HCT116 (cell line): Measurements from ENCODE around the gene FURIN. TPM values are rescaled to one million over a fixed set of nuclear protein-coding genes. Genes with fewer than 3 reads are reported as not detected.

ENCODE experiments used
- ATAC-seq: fragments of 200-7000 bp; cut with Tn5 transposase; 2 replicates; pipeline ENCODE4 v1.9.1; 2020; ENCODE audit warnings: mild to moderate bottlenecking, moderate library complexity
- BruUV-seq: library from RNA; stranded (reverse); fragments of 400-500 nt; replicated peaks from 2 replicates; lab custom pipeline; 2021; lab: Mats Ljungman, UMichigan
- CTCF ChIA-PET: fragments of 300-600 bp; sonication (Branson Sonifier 250); formaldehyde crosslinking; loops from one replicate; lab custom pipeline; 2021; ENCODE audit warnings: antibody characterized with exemption; lab: Charles Lee
- POLR2A ChIA-PET: fragments of 300-600, 350-600 bp; sonication (Branson Sonifier 250); formaldehyde crosslinking; loops from one replicate; lab custom pipeline; 2021; ENCODE audit warnings: antibody characterized with exemption; lab: Charles Lee
- RAD21 ChIA-PET, 2 experiments: fragments of 300-600 bp; sonication (Branson Sonifier 250); formaldehyde crosslinking; loops; one replicate each; lab custom pipeline; 2023; ENCODE audit warnings: low total read pairs in 2 of 2; ENCODE audit not compliant: uncharacterized antibody in 2 of 2, unreplicated experiment in 2 of 2, low non-redundant PET in 1 of 2; lab: Charles Lee
- DNase-seq: peaks from one replicate; pipeline ENCODE4 v3.0.0-alpha.2; 2010; ENCODE audit warnings: low read depth, low spot score
- H2AFZ ChIP-seq: fragments of 200-600 bp; shearing (Covaris generic), sonication (generic); 2 replicates; pipeline ENCODE4 v1.6.1; 2017; ENCODE audit warnings: low read depth, mixed run types, mixed read lengths, antibody characterized with exemption, low read length; ENCODE audit not compliant: poor library complexity, severe bottlenecking
- H3K27ac ChIP-seq: 2 replicates; pipeline ENCODE4 v1.5.1; 2012; ENCODE audit warnings: low read depth, low read length
- H3K27me3 ChIP-seq: fragments of 200-600 bp; sonication (generic); 2 replicates; pipeline ENCODE4 v1.6.1; 2016; ENCODE audit warnings: mixed run types, low read length, mixed read lengths; ENCODE audit not compliant: insufficient read depth
- H3K36me3 ChIP-seq, 2 experiments: fragments of 200-500 bp in 1 of 2; fragments of 200-600 bp in 1 of 2; sonication (Bioruptor generic) in 1 of 2; sonication (generic) in 1 of 2; 2 replicates each; pipeline versions ENCODE4 v1.5.1 to v1.6.1; 2014 to 2016; ENCODE audit warnings: low read length in 2 of 2, inconsistent platforms in 1 of 2, mixed read lengths in 1 of 2, mixed run types in 1 of 2; ENCODE audit not compliant: insufficient read depth in 2 of 2, control insufficient read depth in 1 of 2
- H3K4me1 ChIP-seq, 2 experiments: fragments of 200-600 bp in 1 of 2; sonication (generic) in 1 of 2; 2 replicates each; pipeline versions ENCODE4 v1.5.1 to v1.6.1; 2012 to 2017; ENCODE audit warnings: low read length in 2 of 2, inconsistent platforms in 1 of 2, mild to moderate bottlenecking in 1 of 2, mixed read lengths in 1 of 2, mixed run types in 1 of 2, moderate library complexity in 1 of 2; ENCODE audit not compliant: insufficient read depth in 2 of 2, control insufficient read depth in 1 of 2
- H3K4me2 ChIP-seq: fragments of 200-600 bp; sonication (generic); 2 replicates; pipeline ENCODE4 v1.6.1; 2017; ENCODE audit warnings: mixed run types, low read length, mixed read lengths
- H3K4me3 ChIP-seq, 2 experiments: fragments of 200-600 bp in 1 of 2; sonication (generic) in 1 of 2; replicated peaks in 1 of 2; 2 replicates each; pipeline ENCODE4 v1.5.1; 2011 to 2016; ENCODE audit warnings: low read length in 2 of 2, control low read depth in 1 of 2, low read depth in 1 of 2, mild to moderate bottlenecking in 1 of 2, mixed read lengths in 1 of 2, mixed run types in 1 of 2
- H3K79me2 ChIP-seq: fragments of 200-600 bp; sonication (generic); 2 replicates; pipeline ENCODE4 v1.6.1; 2017; ENCODE audit warnings: mild to moderate bottlenecking, mixed run types, low read length, moderate library complexity, mixed read lengths; ENCODE audit not compliant: insufficient read depth
- H3K9ac ChIP-seq: fragments of 200-600 bp; sonication (generic); 2 replicates; pipeline ENCODE4 v1.6.1; 2016; ENCODE audit warnings: low read length, mixed read lengths
- H3K9me2 ChIP-seq: fragments of 200-600 bp; sonication (generic), shearing (Covaris generic); 2 replicates; pipeline ENCODE4 v1.6.1; 2017; ENCODE audit warnings: mixed run types, mild to moderate bottlenecking, moderate library complexity; ENCODE audit not compliant: insufficient read depth
- H3K9me3 ChIP-seq, 2 experiments: fragments of 200-500 bp in 1 of 2; fragments of 200-600 bp in 1 of 2; sonication (Bioruptor generic) in 1 of 2; sonication (generic) in 1 of 2; 2 replicates each; pipeline ENCODE4 v1.6.1; 2014 to 2017; ENCODE audit warnings: low read length in 2 of 2, mixed read lengths in 2 of 2, inconsistent platforms in 1 of 2, low read depth in 1 of 2, mild to moderate bottlenecking in 1 of 2, mixed run types in 1 of 2, moderate library complexity in 1 of 2; ENCODE audit not compliant: control insufficient read depth in 1 of 2, insufficient read depth in 1 of 2
- H4K20me1 ChIP-seq: fragments of 200-600 bp; sonication (generic), shearing (Covaris generic); 2 replicates; pipeline ENCODE4 v1.6.1; 2017; ENCODE audit warnings: mixed run types, mild to moderate bottlenecking, moderate library complexity; ENCODE audit not compliant: insufficient read depth
- CBX3 ChIP-seq: IDR thresholded peaks from 2 replicates; pipeline ENCODE4 v1.6.1; 2012; ENCODE audit warnings: low read depth
- CEBPB ChIP-seq: IDR thresholded peaks from 2 replicates; pipeline ENCODE4 v1.6.1; 2012; ENCODE audit warnings: low read depth
- EGR1 ChIP-seq: IDR thresholded peaks from 2 replicates; pipeline ENCODE4 v1.6.1; 2012; ENCODE audit warnings: low read depth
- EZH2 ChIP-seq: fragments of 200-600 bp; sonication (generic); IDR thresholded peaks from 2 replicates; pipeline ENCODE4 v1.6.1; 2017; ENCODE audit warnings: antibody characterized with exemption, mixed run types
- EZH2phosphoT487 ChIP-seq: fragments of 200-600 bp; IDR thresholded peaks from 2 replicates; pipeline ENCODE4 v1.6.1; 2018; ENCODE audit warnings: antibody characterized with exemption, borderline replicate concordance
- FOSL1 ChIP-seq: IDR thresholded peaks from 2 replicates; pipeline ENCODE4 v1.6.1; 2012; ENCODE audit warnings: low read depth
- JUND ChIP-seq: IDR thresholded peaks from 2 replicates; pipeline ENCODE4 v1.6.1; 2012
- POLR2A ChIP-seq: IDR thresholded peaks from 2 replicates; pipeline ENCODE4 v1.7.0; 2011; ENCODE audit warnings: borderline replicate concordance; ENCODE audit not compliant: insufficient read depth, insufficient read length; ENCODE audit errors: extremely low read depth
- POLR2AphosphoS5 ChIP-seq: IDR thresholded peaks from 2 replicates; pipeline ENCODE4 v1.6.1; 2011; ENCODE audit warnings: mild to moderate bottlenecking, low read depth, low read length, moderate library complexity
- SIN3A ChIP-seq: IDR thresholded peaks from 2 replicates; pipeline ENCODE4 v1.6.1; 2012; ENCODE audit warnings: low read depth
- SP1 ChIP-seq: IDR thresholded peaks from 2 replicates; pipeline ENCODE4 v1.6.1; 2012; ENCODE audit warnings: low read depth
- SRF ChIP-seq: IDR thresholded peaks from 2 replicates; pipeline ENCODE4 v1.6.1; 2012; ENCODE audit warnings: low read depth
- TCF7L2 ChIP-seq: IDR thresholded peaks from 2 replicates; pipeline ENCODE4 v1.7.0; 2011; ENCODE audit warnings: borderline replicate concordance, inconsistent platforms; ENCODE audit not compliant: insufficient read depth, insufficient read length; ENCODE audit errors: extremely low read depth
- YY1 ChIP-seq: IDR thresholded peaks from 2 replicates; pipeline ENCODE4 v1.6.1; 2011; ENCODE audit warnings: low read length, low read depth, moderate library complexity, mild to moderate bottlenecking; ENCODE audit not compliant: insufficient replicate concordance; ENCODE audit errors: extremely low read depth
- ZFX ChIP-seq: fragments of 450-650 bp; IDR thresholded peaks from 2 replicates; pipeline ENCODE4 v1.6.1; 2017
- ZNF274 ChIP-seq: fragments of 200-500 bp; sonication (Bioruptor generic); IDR thresholded peaks from 2 replicates; pipeline ENCODE4 v1.6.1; 2014; ENCODE audit warnings: mild to moderate bottlenecking, low read depth, low read length, inconsistent platforms
- intact Hi-C: fragments of 100-400 bp; cut with micrococcal nuclease; formaldehyde crosslinking; loops from 2 replicates; pipeline ENCODE4 v1.10.0; 2022
- total RNA-seq: library from RNA; stranded (reverse); gene quantifications from one replicate; pipeline ENCODE4 v1.2.1, GENCODE V29; 2021; ENCODE audit not compliant: unreplicated experiment
- TF ChIP-seq, protein P1 (sequence below): IDR thresholded peaks from 2 replicates; pipeline ENCODE4 v1.6.1; 2012; ENCODE audit warnings: low read depth

The FURIN gene
- total RNA-seq, 1 experiment from 2014 or later: 42.0 TPM

DNA sequence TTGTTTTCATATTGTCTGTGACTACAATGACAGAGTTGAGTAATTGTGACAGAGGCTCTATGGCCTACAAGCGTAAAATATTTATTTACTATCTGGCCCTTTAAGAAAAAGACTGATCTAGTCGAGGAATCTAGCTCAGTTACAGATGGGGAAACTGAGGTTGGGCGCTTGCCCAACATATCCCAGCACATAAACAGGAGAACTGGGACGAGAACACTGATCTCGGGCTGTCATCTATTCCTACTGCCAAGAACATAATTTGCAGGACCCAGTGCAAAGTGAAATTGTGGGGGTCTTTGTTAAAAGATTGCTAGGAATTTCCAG lies 17.9 kb downstream of the FURIN start:
- DNase-seq (no peak), ATAC-seq (no peak)
- H4K20me1 ChIP-seq: no peaks in the 10 kb centered on the region
- intact Hi-C loops: loop anchor here (1.0 to 5.0 kb wide), 4 partner anchors 238 to 593 kb away; no protein-coding TSS in a partner anchor
- H3K4me1 ChIP-seq: peaks cover 0 to 3% of the 10 kb centered on the region in 2 experiments; a peak in 1 of 4 replicates
- no peak overlapping the region for H3K4me2 ChIP-seq
- TF ChIP-seq EZH2phosphoT487 (no peak), POLR2A (no peak), FOSL1 (no peak), EZH2 (no peak), SIN3A (no peak), CBX3 (no peak), SP1 (no peak), YY1 (no peak), JUND (no peak), TCF7L2 (no peak), ZFX (no peak), POLR2AphosphoS5 (no peak), EGR1 (no peak), CEBPB (no peak), ZNF274 (no peak), SRF (no peak)
- TF ChIP-seq, protein P1, sequence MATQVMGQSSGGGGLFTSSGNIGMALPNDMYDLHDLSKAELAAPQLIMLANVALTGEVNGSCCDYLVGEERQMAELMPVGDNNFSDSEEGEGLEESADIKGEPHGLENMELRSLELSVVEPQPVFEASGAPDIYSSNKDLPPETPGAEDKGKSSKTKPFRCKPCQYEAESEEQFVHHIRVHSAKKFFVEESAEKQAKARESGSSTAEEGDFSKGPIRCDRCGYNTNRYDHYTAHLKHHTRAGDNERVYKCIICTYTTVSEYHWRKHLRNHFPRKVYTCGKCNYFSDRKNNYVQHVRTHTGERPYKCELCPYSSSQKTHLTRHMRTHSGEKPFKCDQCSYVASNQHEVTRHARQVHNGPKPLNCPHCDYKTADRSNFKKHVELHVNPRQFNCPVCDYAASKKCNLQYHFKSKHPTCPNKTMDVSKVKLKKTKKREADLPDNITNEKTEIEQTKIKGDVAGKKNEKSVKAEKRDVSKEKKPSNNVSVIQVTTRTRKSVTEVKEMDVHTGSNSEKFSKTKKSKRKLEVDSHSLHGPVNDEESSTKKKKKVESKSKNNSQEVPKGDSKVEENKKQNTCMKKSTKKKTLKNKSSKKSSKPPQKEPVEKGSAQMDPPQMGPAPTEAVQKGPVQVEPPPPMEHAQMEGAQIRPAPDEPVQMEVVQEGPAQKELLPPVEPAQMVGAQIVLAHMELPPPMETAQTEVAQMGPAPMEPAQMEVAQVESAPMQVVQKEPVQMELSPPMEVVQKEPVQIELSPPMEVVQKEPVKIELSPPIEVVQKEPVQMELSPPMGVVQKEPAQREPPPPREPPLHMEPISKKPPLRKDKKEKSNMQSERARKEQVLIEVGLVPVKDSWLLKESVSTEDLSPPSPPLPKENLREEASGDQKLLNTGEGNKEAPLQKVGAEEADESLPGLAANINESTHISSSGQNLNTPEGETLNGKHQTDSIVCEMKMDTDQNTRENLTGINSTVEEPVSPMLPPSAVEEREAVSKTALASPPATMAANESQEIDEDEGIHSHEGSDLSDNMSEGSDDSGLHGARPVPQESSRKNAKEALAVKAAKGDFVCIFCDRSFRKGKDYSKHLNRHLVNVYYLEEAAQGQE: no peak
- H3K4me3 ChIP-seq: no peak overlapping the region
- H3K27ac ChIP-seq: no peak overlapping the region
- H3K79me2 ChIP-seq: no peaks in the 10 kb centered on the region
- no TSS peak for BruUV-seq
- no peaks in the 10 kb centered on the region for H3K36me3 ChIP-seq
- no peaks in the 10 kb centered on the region for H3K9me2 ChIP-seq
- POLR2A ChIA-PET: interaction anchor here (0.8 kb wide), 1 partner anchor 46 kb away, joined by 4 read pairs; the partner anchor contains the start of gene HDDC3
- RAD21 ChIA-PET: interaction anchor here (0.6 to 2.2 kb wide), 4 partner anchors 238 to 566 kb away, joined by 3 to 8 read pairs (median 4); no protein-coding TSS in a partner anchor
- CTCF ChIA-PET: interaction anchor here (0.6 to 2.8 kb wide), 17 partner anchors 14 to 593 kb away, joined by 3 to 26 read pairs (median 4); partner anchors contain the start of genes BLM, FURIN, HDDC3 and UNC45A
- no peak overlapping the region for H3K9ac ChIP-seq
- H3K27me3 ChIP-seq: no peaks in the 10 kb centered on the region
- no peaks in the 10 kb centered on the region for H3K9me3 ChIP-seq
- H2AFZ ChIP-seq: no peak overlapping the region
